Measurements from ENCODE around the gene STIM2. TPM values are rescaled to one million over a fixed set of nuclear protein-coding genes. Genes with fewer than 3 reads are reported as not detected.
A peak's percentile ranks its signal among the peaks of the same experiment; 100 is the strongest.

Gene STIM2
- total RNA-seq, 1 donor from 2014 or later, result 43.9 TPM

GRCh38 chr4:27007507-27007906 is 146.9 kb downstream of the STIM2 start:
- ATAC-seq, result no peak
- intact Hi-C loops (cut with DNase I), result loop anchor here (10.0 kb wide), 1 partner anchor 143 kb away; the partner anchor contains the start of gene STIM2
- no peaks in the 10 kb centered on the region for H3K27me3 ChIP-seq (ENCODE audit: low read depth)
- peaks cover 33% of the 10 kb centered on the region for H3K4me1 ChIP-seq
- no peaks in the 10 kb centered on the region for H3K9me3 ChIP-seq
- no peak for DNase-seq
- H3K27ac ChIP-seq, result no peak overlapping the region
- TF ChIP-seq CTCF (IDR thresholded peaks at IDR 0.05), result no peak
- H3K36me3 ChIP-seq, result peaks cover 4% of the 10 kb centered on the region
- no peak overlapping the region for H3K4me3 ChIP-seq

GRCh38 chr4:27008679-27009078 is 148.0 kb downstream of the STIM2 start:
- Histone ChIP-seq H3K36me3 (peaks cover 4% of the 10 kb centered on the region), H3K27me3 (ENCODE audit: low read depth) (no peaks in the 10 kb centered on the region), H3K4me1 (peaks cover 33% of the 10 kb centered on the region), H3K27ac (no peak overlapping the region), H3K9me3 (no peaks in the 10 kb centered on the region), H3K4me3 (no peak overlapping the region)
- no peak for DNase-seq
- ATAC-seq, result no peak
- intact Hi-C loops (cut with DNase I), result loop anchor here (10.0 kb wide), 1 partner anchor 144 kb away; the partner anchor contains the start of gene STIM2
- no peak for TF ChIP-seq CTCF (IDR thresholded peaks at IDR 0.05)

DNA sequence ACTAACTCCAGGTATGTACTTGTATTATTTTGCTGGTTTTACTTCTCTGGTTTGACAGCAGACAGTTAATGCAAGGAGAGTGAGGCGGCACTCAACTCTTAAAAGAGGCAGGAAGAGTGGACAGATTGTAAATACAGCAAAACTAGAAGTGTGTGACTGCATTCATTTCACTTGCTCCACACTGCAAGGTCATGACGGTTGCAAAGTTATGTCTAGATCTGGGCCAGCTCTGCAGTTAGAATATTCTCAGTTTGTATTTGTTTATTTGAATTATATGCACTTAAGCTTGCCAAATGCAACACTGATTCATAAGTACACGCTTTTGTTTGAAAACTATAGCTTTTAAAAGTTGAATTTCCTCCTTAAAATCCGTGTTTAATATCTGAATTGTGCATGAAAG is 148.9 kb downstream of the STIM2 start:
- no peaks in the 10 kb centered on the region for H3K27me3 ChIP-seq (ENCODE audit: low read depth)
- no peaks in the 10 kb centered on the region for H3K9me3 ChIP-seq
- no peak for TF ChIP-seq CTCF (IDR thresholded peaks at IDR 0.05)
- H3K36me3 ChIP-seq, result peaks cover 4% of the 10 kb centered on the region
- intact Hi-C loops (cut with DNase I), result loop anchor here (10.0 kb wide), 1 partner anchor 145 kb away; the partner anchor contains the start of gene STIM2
- peaks cover 33% of the 10 kb centered on the region for H3K4me1 ChIP-seq
- peak; percentile 34 to 53 for ATAC-seq
- H3K4me3 ChIP-seq, result no peak overlapping the region
- no peak for DNase-seq
- H3K27ac ChIP-seq, result no peak overlapping the region

DNA sequence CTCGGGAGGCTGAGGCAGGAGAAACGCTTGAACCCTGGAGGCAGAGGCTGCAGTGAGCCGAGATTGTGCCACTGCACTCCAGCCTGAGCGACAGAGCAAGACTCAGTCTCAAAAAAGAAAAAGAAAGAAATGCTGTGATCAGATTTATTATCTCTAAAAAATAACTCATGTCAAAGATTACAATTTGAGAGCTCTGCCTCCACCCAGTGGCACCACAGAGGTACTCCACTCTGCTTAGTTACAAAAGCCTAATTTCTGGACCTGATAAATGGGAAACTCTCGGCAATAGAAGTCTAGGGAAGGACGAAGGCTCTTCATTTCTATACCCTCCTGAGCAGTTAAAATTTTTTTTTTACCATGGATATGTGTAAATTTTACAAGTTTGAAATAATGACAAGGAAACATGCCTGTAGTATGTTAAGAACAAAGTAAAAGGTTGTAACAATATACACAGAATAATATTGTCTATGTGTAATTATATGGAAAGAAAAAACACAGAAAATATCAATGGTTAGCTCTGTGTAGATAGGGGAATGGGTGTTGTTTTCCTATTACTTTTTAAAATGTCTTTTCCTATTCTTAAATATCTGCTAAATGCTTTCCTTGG is 149.8 kb downstream of the STIM2 start:
- peak; percentile 91 for TF ChIP-seq CTCF (IDR thresholded peaks at IDR 0.05)
- Histone ChIP-seq H3K4me3 (no peak overlapping the region), H3K27me3 (ENCODE audit: low read depth) (no peaks in the 10 kb centered on the region), H3K9me3 (no peaks in the 10 kb centered on the region), H3K4me1 (peaks cover 32% of the 10 kb centered on the region), H3K27ac (no peak overlapping the region), H3K36me3 (peaks cover 4% of the 10 kb centered on the region)
- ATAC-seq (peak; percentile 89 to 90), DNase-seq (peak; percentile 53)
- intact Hi-C loops (cut with DNase I), result no loop called here

DNA sequence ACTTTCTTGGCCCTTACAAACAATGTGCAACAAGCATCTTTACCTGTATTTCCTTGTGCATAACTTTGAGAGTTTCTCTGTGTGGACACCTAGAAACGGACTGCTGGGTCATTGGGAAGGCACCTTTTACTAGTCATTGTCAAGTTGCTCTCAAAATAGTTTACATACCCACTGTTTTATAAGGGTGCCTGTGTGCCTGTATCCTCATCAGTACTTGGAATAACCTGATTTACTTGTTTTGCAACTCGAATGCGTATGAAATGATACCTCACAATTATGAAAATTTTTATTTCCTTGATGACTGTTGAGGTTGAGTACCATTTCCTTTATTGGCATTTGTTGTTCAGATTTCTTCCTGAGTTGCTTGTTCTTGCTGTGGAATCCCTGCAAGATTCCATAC is 150.8 kb downstream of the STIM2 start:
- Histone ChIP-seq H3K27ac (no peak overlapping the region), H3K4me1 (peaks cover 25% of the 10 kb centered on the region), H3K9me3 (no peaks in the 10 kb centered on the region), H3K36me3 (peaks cover 4% of the 10 kb centered on the region), H3K27me3 (ENCODE audit: low read depth) (no peaks in the 10 kb centered on the region), H3K4me3 (no peak overlapping the region)
- TF ChIP-seq CTCF (IDR thresholded peaks at IDR 0.05), result no peak
- ATAC-seq (peak; percentile 90 to 92), DNase-seq (no peak)
- intact Hi-C loops (cut with DNase I), result no loop called here

Measured in lower lobe of right lung (tissue), 2 donors.